IPS DF 6.9 (cell line): ENCODE data around the gene GNAI1.

Source experiments
- DNase-seq: peaks from one replicate; pipeline ENCODE4 v3.0.0-alpha.2; 2013; ENCODE audit warnings: low read depth, low spot score
- H3K27ac ChIP-seq: one replicate; pipeline ENCODE4 v1.5.1; 2013; ENCODE audit warnings: low read length, control low read depth
- H3K27me3 ChIP-seq: 2 replicates; pipeline ENCODE4 v1.6.1; 2013; ENCODE audit warnings: mild to moderate bottlenecking, low read length; ENCODE audit not compliant: control insufficient read depth, insufficient read depth
- H3K36me3 ChIP-seq: 2 replicates; pipeline ENCODE4 v1.6.1; 2013; ENCODE audit warnings: low read length; ENCODE audit not compliant: control insufficient read depth, insufficient read depth
- H3K4me1 ChIP-seq: 2 replicates; pipeline ENCODE4 v1.6.1; 2013; ENCODE audit warnings: low read length; ENCODE audit not compliant: control insufficient read depth, insufficient read depth
- H3K4me3 ChIP-seq: 2 replicates; pipeline ENCODE4 v1.5.1; 2013; ENCODE audit warnings: mild to moderate bottlenecking, low read length
- H3K9me3 ChIP-seq: 2 replicates; pipeline ENCODE4 v1.6.1; 2013; ENCODE audit warnings: low read length, inconsistent platforms; ENCODE audit not compliant: control insufficient read depth, insufficient read depth
- whole genome bisulfite sequencing: extraction: QIAGEN DNeasy Blood & Tissue Kit; methylation state at CpG from one replicate; pipeline ENCODE4 v1.1.7; 2013; ENCODE audit warnings: mixed read lengths, missing lambda C conversion rate; ENCODE audit not compliant: insufficient read length, insufficient coverage; 5-methylcytosine and 5-hydroxymethylcytosine counted together

GNAI1 gene

DNA sequence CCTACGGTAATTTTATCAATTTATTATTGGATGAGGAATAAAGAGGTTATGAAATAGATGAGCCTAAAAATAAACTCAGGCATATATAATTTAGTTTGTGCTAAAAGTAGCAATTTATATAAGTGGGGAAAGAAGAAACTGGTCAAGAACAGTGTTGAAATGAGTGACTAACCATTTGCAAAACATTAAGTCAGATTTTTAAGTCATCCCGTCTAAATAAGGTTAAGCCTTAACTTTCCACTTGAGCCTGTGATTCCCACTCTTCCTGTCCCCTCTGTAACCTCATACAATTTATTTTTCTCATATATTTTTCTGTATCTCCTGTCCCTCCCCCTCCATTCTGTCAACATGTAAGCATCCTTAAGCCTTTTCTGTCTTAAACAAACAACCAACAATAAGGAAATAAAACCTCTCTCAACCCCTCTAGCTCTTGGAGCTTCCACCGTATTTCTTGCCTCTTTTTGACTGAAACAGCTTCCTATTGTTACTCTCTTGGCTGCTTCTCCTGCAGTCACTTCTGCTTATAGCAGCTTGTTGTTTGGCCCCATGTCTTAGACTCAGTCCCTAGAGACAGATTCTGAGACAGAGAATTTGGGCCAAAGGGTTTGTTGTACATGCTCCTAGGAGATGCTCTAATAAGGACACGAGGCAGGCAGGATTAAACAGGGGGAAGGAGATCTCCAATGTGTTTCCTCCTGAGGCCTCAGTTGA lies 109.7 kb downstream of the GNAI1 start:
- no peaks in the 10 kb centered on the region for H3K27me3 ChIP-seq
- no peaks in the 10 kb centered on the region for H3K9me3 ChIP-seq
- no peak for DNase-seq
- no peaks in the 10 kb centered on the region for H3K4me1 ChIP-seq
- no peak overlapping the region for H3K4me3 ChIP-seq
- H3K27ac ChIP-seq, result no peak overlapping the region
- no CpG with 5 or more reads among the region's 4 CpGs for WGBS
- no peaks in the 10 kb centered on the region for H3K36me3 ChIP-seq

GRCh38 chr7:80247144-80247543 lies 112.5 kb downstream of the GNAI1 start:
- no peak for DNase-seq
- no peaks in the 10 kb centered on the region for H3K9me3 ChIP-seq
- no CpG with 5 or more reads among the region's 3 CpGs for WGBS
- no peak overlapping the region for H3K4me3 ChIP-seq
- H3K27ac ChIP-seq, result no peak overlapping the region
- no peaks in the 10 kb centered on the region for H3K27me3 ChIP-seq
- H3K4me1 ChIP-seq, result no peaks in the 10 kb centered on the region
- no peaks in the 10 kb centered on the region for H3K36me3 ChIP-seq

DNA sequence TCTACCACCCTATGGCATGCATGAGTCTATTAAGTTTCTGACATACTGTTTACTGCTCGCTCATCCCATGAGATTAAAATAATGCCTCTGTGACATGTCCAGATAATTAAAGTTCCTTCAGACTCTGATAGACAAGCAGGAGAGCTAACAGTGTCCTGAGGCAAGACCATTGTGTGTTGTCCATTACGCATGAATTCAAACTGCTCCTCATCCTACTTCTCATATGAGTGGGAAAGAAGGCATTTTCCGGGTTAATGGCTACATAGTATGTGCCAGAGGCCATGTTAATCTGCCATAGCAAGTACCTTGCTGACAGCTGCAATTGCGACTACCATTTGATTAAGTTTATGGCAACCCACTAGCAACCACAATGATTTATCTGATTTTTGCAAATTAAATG lies 113.3 kb downstream of the GNAI1 start:
- DNase-seq, result no peak
- Histone ChIP-seq H3K27me3 (no peaks in the 10 kb centered on the region), H3K27ac (no peak overlapping the region), H3K9me3 (no peaks in the 10 kb centered on the region), H3K36me3 (no peaks in the 10 kb centered on the region), H3K4me1 (no peaks in the 10 kb centered on the region), H3K4me3 (no peak overlapping the region)
- no CpG with 5 or more reads among the region's 4 CpGs for WGBS

- no peak for DNase-seq
- H3K27ac ChIP-seq, result no peak overlapping the region
- H3K27me3 ChIP-seq, result no peaks in the 10 kb centered on the region
- no peak overlapping the region for H3K4me3 ChIP-seq
- H3K36me3 ChIP-seq, result no peaks in the 10 kb centered on the region
- no peaks in the 10 kb centered on the region for H3K9me3 ChIP-seq
- H3K4me1 ChIP-seq, result no peaks in the 10 kb centered on the region
Observed at GRCh38 chr7:80249184-80249583, 114.6 kb downstream of the GNAI1 start.

GRCh38 chr7:80249619-80250295 lies 115.1 kb downstream of the GNAI1 start:
- WGBS, result no CpG with 5 or more reads among the region's 2 CpGs
- no peaks in the 10 kb centered on the region for H3K4me1 ChIP-seq
- DNase-seq, result no peak

GRCh38 chr7:80253237-80253636 lies 118.6 kb downstream of the GNAI1 start:
- no peak overlapping the region for H3K27ac ChIP-seq
- H3K27me3 ChIP-seq, result no peaks in the 10 kb centered on the region
- no peaks in the 10 kb centered on the region for H3K36me3 ChIP-seq
- no peak overlapping the region for H3K4me3 ChIP-seq
- no CpG with 5 or more reads among the region's 4 CpGs for WGBS
- no peaks in the 10 kb centered on the region for H3K9me3 ChIP-seq
- no peaks in the 10 kb centered on the region for H3K4me1 ChIP-seq
- DNase-seq, result no peak

More at GRCh38 chr7:80249619-80250295, 115.1 kb downstream of the GNAI1 start:
- Histone ChIP-seq H3K27ac (no peak overlapping the region), H3K27me3 (no peaks in the 10 kb centered on the region), H3K36me3 (no peaks in the 10 kb centered on the region), H3K4me3 (no peak overlapping the region), H3K9me3 (no peaks in the 10 kb centered on the region)

- Histone ChIP-seq H3K9me3 (no peaks in the 10 kb centered on the region), H3K4me1 (no peaks in the 10 kb centered on the region), H3K4me3 (no peak overlapping the region), H3K27me3 (no peaks in the 10 kb centered on the region), H3K27ac (no peak overlapping the region), H3K36me3 (no peaks in the 10 kb centered on the region)
- WGBS, result no CpG with 5 or more reads among the region's 2 CpGs
- DNase-seq, result no peak
Observed at GRCh38 chr7:80253653-80254052, 119.0 kb downstream of the GNAI1 start.

GRCh38 chr7:80255656-80256055 lies 121.0 kb downstream of the GNAI1 start:
- DNase-seq, result no peak
- no CpG with 5 or more reads among the region's 1 CpG for WGBS
- no peaks in the 10 kb centered on the region for H3K36me3 ChIP-seq
- no peak overlapping the region for H3K27ac ChIP-seq
- no peaks in the 10 kb centered on the region for H3K4me1 ChIP-seq
- no peaks in the 10 kb centered on the region for H3K9me3 ChIP-seq
- H3K27me3 ChIP-seq, result 0 out of 2 replicates have a peak, but pooled peaks cover 1% of the 10 kb centered on the region
- H3K4me3 ChIP-seq, result no peak overlapping the region

DNA sequence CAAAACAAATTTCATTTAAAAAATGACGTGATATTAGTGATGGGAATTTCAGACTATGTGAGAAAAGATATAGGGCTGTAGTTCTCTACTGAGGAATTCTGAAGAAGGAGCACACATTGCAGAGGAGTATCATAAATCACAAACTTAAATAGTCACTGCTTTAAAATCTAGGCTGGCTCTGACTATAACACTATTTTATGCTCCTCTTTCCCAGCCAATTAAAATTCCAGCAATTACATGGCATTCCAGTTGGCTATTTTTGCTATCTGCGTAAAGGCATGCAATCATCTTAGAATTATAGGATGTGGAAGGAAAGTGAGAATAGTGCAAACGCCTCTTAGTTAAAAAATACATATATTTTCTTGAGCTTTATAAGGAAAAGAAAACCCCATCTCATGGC lies 123.1 kb downstream of the GNAI1 start:
- Histone ChIP-seq H3K9me3 (no peaks in the 10 kb centered on the region), H3K4me1 (no peaks in the 10 kb centered on the region), H3K36me3 (no peaks in the 10 kb centered on the region), H3K4me3 (no peak overlapping the region), H3K27me3 (0 out of 2 replicates have a peak, but pooled peaks cover 1% of the 10 kb centered on the region), H3K27ac (no peak overlapping the region)
- no peak for DNase-seq
- WGBS, result no CpG with 5 or more reads among the region's 3 CpGs

DNA sequence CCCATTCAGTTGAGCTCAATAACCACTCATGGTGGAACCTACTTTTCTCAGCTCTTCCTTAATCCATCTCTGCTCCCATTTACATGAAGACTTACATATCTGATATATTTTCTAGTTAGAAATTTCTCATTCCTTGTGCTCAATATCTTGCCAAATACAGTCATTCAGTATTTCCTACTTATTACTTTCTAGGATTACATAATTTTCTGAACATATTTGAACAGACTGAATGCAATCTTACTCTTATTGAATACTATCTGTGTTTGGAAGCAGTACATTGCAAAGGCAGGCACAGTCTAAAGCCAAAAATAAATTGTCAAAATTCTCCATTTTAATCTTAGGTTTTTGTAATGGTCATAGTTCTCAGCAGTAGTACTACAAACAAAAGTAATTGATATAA lies 126.0 kb downstream of the GNAI1 start:
- no peaks in the 10 kb centered on the region for H3K36me3 ChIP-seq
- no peak for DNase-seq
- H3K4me1 ChIP-seq, result no peaks in the 10 kb centered on the region
- 0 out of 2 replicates have a peak, but pooled peaks cover 1% of the 10 kb centered on the region for H3K27me3 ChIP-seq
- H3K4me3 ChIP-seq, result no peak overlapping the region
- no peak overlapping the region for H3K27ac ChIP-seq
- no peaks in the 10 kb centered on the region for H3K9me3 ChIP-seq

DNA sequence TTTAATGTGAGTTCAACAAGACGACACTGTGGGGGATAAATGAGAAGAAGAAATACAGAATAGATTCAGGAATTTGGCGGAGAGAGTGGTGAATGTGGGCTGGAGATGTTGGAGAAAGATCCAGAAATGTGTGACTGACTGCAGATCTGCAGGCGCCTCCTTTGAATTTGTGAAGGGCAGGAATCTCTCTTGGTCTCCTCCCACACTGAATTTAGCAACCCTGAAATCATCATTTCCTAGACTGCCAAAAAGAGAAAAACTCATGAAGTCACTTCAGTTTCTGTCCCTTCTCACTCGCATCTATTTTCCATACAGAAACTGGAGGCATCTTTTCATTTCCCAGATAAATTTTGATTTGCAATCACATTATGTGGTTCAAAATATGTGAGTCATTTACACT lies 128.7 kb downstream of the GNAI1 start:
- Histone ChIP-seq H3K36me3 (no peaks in the 10 kb centered on the region), H3K9me3 (no peaks in the 10 kb centered on the region), H3K27ac (no peak overlapping the region), H3K4me1 (no peaks in the 10 kb centered on the region), H3K27me3 (0 out of 2 replicates have a peak, but pooled peaks cover 1% of the 10 kb centered on the region), H3K4me3 (no peak overlapping the region)
- no peak for DNase-seq
- WGBS, result 100% methylated on average over 1 of the region's 4 CpGs
